Ectodermal cell (in vitro differentiated cells): ENCODE data around the gene CDKAL1.

ENCODE experiments used
- H3K27ac ChIP-seq: 2 replicates; pipeline ENCODE4 v1.7.0; 2013; ENCODE audit warnings: mild to moderate bottlenecking, low read depth, low read length; ENCODE audit not compliant: insufficient read depth, poor library complexity, severe bottlenecking
- H3K27me3 ChIP-seq: 2 replicates; pipeline ENCODE4 v1.7.0; 2013; ENCODE audit warnings: mild to moderate bottlenecking, low read length; ENCODE audit not compliant: insufficient read depth, control insufficient read depth, poor library complexity, severe bottlenecking
- H3K36me3 ChIP-seq: one replicate; pipeline ENCODE4 v1.7.0; 2013; ENCODE audit warnings: low read length; ENCODE audit not compliant: control insufficient read depth, insufficient read depth
- H3K4me1 ChIP-seq: one replicate; pipeline ENCODE4 v1.7.0; 2013; ENCODE audit warnings: low read length; ENCODE audit not compliant: control insufficient read depth, insufficient read depth
- H3K4me3 ChIP-seq: 2 replicates; pipeline ENCODE4 v1.7.0; 2013; ENCODE audit warnings: low read depth, low read length, control low read depth; ENCODE audit not compliant: insufficient read depth
- H3K9me3 ChIP-seq: 2 replicates; pipeline ENCODE4 v1.7.0; 2013; ENCODE audit warnings: mild to moderate bottlenecking, low read length, moderate library complexity; ENCODE audit not compliant: control insufficient read depth
- WGBS, 2 experiments: methylation state at CpG; one replicate each; pipeline ENCODE4 v1.1.7; 2013; ENCODE audit warnings: missing lambda C conversion rate in 2 of 2; 5-methylcytosine and 5-hydroxymethylcytosine counted together

Gene CDKAL1

DNA sequence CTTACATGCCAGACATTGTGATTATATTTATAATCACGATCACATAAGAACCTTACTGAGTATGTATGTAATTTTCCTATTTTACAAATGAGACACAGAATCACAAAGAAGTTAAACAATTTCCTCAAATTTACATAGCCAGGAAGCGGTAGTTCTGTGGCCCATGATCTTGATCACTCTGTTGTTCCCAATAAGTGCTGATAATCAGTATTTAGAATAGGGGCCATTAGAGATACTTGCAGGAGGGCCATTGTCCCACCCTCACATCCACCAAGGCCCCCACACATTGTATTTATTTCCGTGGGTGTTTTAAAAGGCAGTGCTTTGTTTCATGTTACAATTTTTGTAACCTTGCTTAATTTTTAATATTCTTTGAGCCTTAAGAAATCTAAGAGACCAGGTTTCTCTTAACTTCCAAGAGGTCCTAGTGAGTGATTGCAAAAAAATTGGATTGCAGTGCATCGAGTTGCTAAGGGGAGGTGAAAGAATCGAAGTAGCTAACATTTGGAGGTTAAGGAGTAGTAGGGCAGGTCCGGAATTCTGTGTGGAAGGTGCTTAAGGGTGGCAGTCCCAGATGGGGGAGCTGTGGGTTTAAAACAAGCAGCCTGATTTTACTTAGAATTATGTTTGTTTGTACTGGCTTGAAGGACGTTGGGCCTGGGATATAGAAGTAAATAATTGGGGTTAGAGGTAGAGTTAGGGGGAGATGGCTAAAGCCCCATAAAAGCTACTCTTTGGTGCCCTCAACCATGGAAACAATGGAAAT is 339.4 kb downstream of the CDKAL1 start:
- Histone ChIP-seq H3K4me1 (peaks cover 8% of the 10 kb centered on the region), H3K4me3 (no peak overlapping the region), H3K36me3 (no peaks in the 10 kb centered on the region), H3K9me3 (no peaks in the 10 kb centered on the region), H3K27ac (no peak overlapping the region), H3K27me3 (no peaks in the 10 kb centered on the region)
- 63 to 66% methylated on average over 5 to 6 of the region's 7 CpGs for WGBS, 2 experiments

DNA sequence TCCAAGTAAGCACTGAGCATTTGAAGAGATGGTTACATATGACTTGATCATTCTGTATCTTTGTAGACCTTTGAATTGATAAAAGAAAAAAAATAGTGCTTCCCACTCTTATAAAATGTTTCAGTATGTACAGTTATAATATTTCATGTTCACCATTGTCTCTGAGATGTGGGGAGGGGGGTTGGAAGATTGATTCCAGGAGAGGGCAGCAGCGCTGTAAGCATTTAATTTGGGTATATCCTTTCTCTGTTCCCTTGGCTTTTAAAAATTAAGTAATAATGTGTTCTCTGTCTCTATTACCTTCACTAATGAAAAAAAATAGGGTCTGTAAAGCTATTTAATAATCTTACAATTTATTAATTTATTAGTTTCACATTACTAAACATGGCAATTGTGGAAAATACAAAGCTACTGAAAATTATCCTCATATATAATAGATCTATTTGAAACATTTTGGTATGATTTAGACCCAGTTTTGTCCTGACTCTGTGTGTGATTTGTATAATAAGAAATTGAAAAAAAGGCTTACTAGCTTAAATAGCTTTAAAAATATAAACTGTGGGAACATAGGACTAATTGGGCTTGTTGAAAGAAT is 341.2 kb downstream of the CDKAL1 start:
- Histone ChIP-seq H3K4me1 (peaks cover 12% of the 10 kb centered on the region), H3K27me3 (no peaks in the 10 kb centered on the region), H3K4me3 (no peak overlapping the region), H3K9me3 (no peaks in the 10 kb centered on the region), H3K36me3 (no peaks in the 10 kb centered on the region), H3K27ac (no peak overlapping the region)
- 25% methylated on average over 1 of the region's 1 CpG; no CpG with 5 or more reads in 1 of the 2 experiments for WGBS, 2 experiments

DNA sequence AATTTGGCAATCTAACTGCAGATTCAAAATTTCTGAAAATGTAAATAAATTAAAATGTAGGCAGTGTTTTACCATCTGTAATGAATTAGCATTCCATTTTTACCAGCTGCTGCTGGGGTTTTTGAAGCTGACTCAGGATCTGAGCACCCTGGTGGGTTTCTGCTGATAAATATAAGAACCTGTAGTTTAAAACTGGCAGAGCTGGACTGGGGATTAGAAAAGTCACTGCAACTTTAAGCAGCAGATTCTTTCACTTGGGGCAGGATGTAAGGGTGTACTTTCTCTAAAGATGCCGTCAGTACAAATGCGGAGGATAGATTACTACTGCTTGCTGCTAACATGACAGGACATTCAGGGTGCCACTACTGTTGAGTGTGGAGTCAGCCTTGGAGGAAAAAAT is 341.8 kb downstream of the CDKAL1 start:
- Histone ChIP-seq H3K27me3 (no peaks in the 10 kb centered on the region), H3K4me3 (no peak overlapping the region), H3K27ac (no peak overlapping the region), H3K36me3 (no peaks in the 10 kb centered on the region), H3K4me1 (peaks cover 12% of the 10 kb centered on the region), H3K9me3 (no peaks in the 10 kb centered on the region)
- WGBS, 2 experiments = 82% methylated on average over 2 of the region's 2 CpGs

DNA sequence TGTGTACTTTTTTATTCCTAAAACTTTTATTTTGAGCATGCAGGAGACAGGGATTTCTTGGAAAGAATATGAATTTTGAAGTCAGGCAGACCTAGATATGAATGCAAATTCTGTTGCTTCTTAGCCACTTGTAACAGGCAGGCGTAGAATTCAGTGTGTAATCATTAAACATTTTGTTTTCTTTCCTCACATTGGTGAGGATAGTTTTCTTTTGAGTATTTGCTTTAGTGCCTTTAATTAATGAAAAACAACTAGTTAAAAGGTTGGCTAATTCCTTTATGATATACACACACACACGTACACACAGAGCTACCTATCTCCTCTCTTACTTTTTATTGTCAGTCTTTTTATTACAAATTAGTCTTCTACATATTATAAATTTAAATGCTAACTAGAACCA is 342.3 kb downstream of the CDKAL1 start:
- Histone ChIP-seq H3K9me3 (no peaks in the 10 kb centered on the region), H3K27me3 (no peaks in the 10 kb centered on the region), H3K4me1 (peaks cover 12% of the 10 kb centered on the region), H3K4me3 (no peak overlapping the region), H3K27ac (no peak overlapping the region), H3K36me3 (no peaks in the 10 kb centered on the region)
- WGBS, 2 experiments = 83 to 94% methylated on average over 1 to 2 of the region's 2 CpGs

- WGBS, 2 experiments = 90 to 93% methylated on average over 6 of the region's 6 CpGs
- H3K36me3 ChIP-seq = no peaks in the 10 kb centered on the region
- H3K4me1 ChIP-seq = peaks cover 12% of the 10 kb centered on the region
- no peak overlapping the region for H3K27ac ChIP-seq
- no peaks in the 10 kb centered on the region for H3K27me3 ChIP-seq
- H3K9me3 ChIP-seq = no peaks in the 10 kb centered on the region
- no peak overlapping the region for H3K4me3 ChIP-seq
Measured at GRCh38 chr6:20877008-20877937, 343.0 kb downstream of the CDKAL1 start.

DNA sequence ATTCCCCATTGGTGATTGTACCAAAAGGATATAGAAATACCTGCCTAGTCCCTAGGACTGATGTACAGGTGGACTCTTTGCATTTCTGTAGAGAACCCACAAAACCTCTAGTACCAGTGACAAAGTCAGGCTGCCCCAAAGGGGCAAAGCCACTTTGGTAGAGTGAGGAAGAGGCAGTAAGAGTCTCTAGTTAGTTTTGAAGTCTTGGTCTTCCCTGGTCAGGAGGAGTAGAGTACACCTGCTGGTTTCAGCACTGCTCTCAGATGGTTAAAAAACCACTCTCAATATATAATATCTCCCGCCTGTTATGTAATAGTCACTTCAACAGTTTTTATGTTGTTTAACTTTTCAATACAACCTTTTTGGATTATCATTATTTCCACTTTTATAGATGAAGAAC is 344.9 kb downstream of the CDKAL1 start:
- Histone ChIP-seq H3K27ac (no peak overlapping the region), H3K27me3 (no peaks in the 10 kb centered on the region)

GRCh38 chr6:20879526-20879925 is 345.3 kb downstream of the CDKAL1 start:
- no peaks in the 10 kb centered on the region for H3K9me3 ChIP-seq
- no peak overlapping the region for H3K27ac ChIP-seq
- no peaks in the 10 kb centered on the region for H3K36me3 ChIP-seq
- H3K4me3 ChIP-seq = no peak overlapping the region
- peaks cover 12% of the 10 kb centered on the region for H3K4me1 ChIP-seq
- 10 to 30% methylated on average over 1 of the region's 1 CpG for WGBS, 2 experiments
- H3K27me3 ChIP-seq = no peaks in the 10 kb centered on the region

More for the DNA sequence above, 344.9 kb downstream of the CDKAL1 start:
- Histone ChIP-seq H3K4me1 (peaks cover 12% of the 10 kb centered on the region), H3K9me3 (no peaks in the 10 kb centered on the region), H3K36me3 (no peaks in the 10 kb centered on the region), H3K4me3 (no peak overlapping the region)
- WGBS, 2 experiments = 100% methylated on average over 1 of the region's 1 CpG; no CpG with 5 or more reads in 1 of the 2 experiments

GRCh38 chr6:20881365-20881764 is 347.1 kb downstream of the CDKAL1 start:
- H3K4me3 ChIP-seq = no peak overlapping the region
- H3K4me1 ChIP-seq = peaks cover 4% of the 10 kb centered on the region
- WGBS, 2 experiments = no CpG with 5 or more reads among the region's 1 CpG
- no peaks in the 10 kb centered on the region for H3K9me3 ChIP-seq
- no peaks in the 10 kb centered on the region for H3K36me3 ChIP-seq
- H3K27me3 ChIP-seq = no peaks in the 10 kb centered on the region
- H3K27ac ChIP-seq = no peak overlapping the region

DNA sequence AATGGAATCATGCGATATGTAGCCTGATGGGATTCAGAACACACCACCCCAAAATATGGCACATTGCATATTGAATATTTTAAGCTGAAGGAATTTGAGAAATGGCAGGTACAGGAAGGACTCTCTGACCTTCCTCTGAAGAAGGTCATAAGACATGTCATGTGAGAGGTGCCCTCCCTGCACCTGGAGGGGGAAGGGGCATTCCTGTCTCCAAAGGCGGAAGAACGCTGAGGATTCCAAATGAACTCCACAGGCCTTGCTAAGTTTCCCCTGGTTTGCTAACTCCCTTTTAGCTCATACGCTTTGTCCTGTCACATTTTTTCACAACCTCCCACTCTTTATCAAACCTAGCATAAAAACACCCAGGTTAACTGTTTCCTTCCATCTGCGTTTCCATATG is 347.8 kb downstream of the CDKAL1 start:
- H3K36me3 ChIP-seq = no peaks in the 10 kb centered on the region
- peaks cover 4% of the 10 kb centered on the region for H3K4me1 ChIP-seq
- no peaks in the 10 kb centered on the region for H3K27me3 ChIP-seq
- no peak overlapping the region for H3K27ac ChIP-seq
- H3K4me3 ChIP-seq = no peak overlapping the region
- 80 to 88% methylated on average over 4 to 5 of the region's 5 CpGs for WGBS, 2 experiments
- H3K9me3 ChIP-seq = no peaks in the 10 kb centered on the region

DNA sequence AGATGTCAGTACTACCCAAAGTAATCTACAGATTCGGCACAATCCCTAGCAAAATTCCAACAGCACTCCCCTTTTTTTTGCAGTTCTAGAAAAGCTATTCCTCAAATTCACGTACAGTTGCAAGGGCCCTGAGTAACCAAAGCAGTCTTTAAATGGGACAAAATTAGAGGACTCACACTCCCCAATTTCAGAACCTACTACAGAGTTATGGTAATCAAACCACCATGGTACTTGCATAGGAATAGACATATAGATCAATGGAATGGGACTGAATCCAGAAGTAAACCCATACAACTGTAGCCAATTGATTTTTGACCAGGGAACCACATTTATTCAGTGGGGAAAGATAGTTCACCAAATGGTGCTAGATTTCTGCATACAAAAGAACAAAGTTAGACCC is 350.8 kb downstream of the CDKAL1 start:
- Histone ChIP-seq H3K4me3 (no peak overlapping the region), H3K27me3 (no peaks in the 10 kb centered on the region), H3K36me3 (no peaks in the 10 kb centered on the region), H3K4me1 (no peaks in the 10 kb centered on the region), H3K9me3 (no peaks in the 10 kb centered on the region), H3K27ac (no peak overlapping the region)
- 95 to 100% methylated on average over 2 of the region's 2 CpGs for WGBS, 2 experiments
